Breast epithelium (tissue), 3 donors: Measurements from ENCODE around the gene IRF2BP2.

Experiments used
- POLR2A ChIP-seq: fragments of 450-650 bp; IDR thresholded peaks from one replicate; pipeline ENCODE4 v1.6.1; 2016; ENCODE audit warnings: antibody characterized with exemption, mild to moderate bottlenecking, moderate library complexity
- POLR2AphosphoS5 ChIP-seq, 3 donors: sonication (generic); formaldehyde crosslinking; IDR thresholded peaks; one replicate each; pipeline ENCODE4 v1.6.1; 2017; ENCODE audit warnings: antibody characterized with exemption in 3 of 3

DNA sequence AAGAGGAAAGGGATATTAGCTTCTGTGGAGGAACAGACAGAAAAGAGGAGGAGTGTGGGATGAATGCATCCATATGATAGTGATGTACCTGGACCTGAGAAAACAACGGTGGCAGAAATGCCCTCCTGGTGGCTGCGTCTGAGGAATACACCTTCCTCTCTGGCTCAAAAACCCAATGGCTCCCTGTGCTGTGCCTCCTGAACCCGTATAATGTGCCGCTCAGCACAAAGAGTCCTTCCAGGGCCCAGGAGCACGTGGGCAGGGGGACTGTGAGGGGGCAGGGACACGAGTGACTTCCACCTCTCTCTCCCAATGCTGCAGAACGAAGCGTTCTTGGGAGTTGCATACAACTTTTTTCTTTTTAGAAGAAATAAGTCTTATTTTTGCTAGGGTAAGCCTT is 31.2 kb downstream of the IRF2BP2 start:
- TF ChIP-seq POLR2AphosphoS5 (IDR thresholded peaks at IDR 0.05) (no peak), POLR2A (no peak)
